Choroid plexus epithelial cell (primary cell): ENCODE data around the gene TRIM59.
A peak's percentile ranks its signal among the peaks of the same experiment; 100 is the strongest.

Experiments used
- DNase-seq: peaks from one replicate; pipeline ENCODE4 v3.0.0-alpha.2; 2010; ENCODE audit warnings: low read depth
- H3K4me3 ChIP-seq: 2 replicates; pipeline ENCODE4 v1.5.1; 2011; ENCODE audit warnings: low read depth, mild to moderate bottlenecking, control low read depth, low read length, moderate library complexity
- CTCF ChIP-seq: conservative IDR thresholded peaks from 2 replicates; pipeline ENCODE4 v1.5.1; 2011; ENCODE audit warnings: low read depth, mild to moderate bottlenecking, control low read depth, inconsistent platforms, low read length, moderate library complexity

TRIM59 gene

GRCh38 chr3:160435747-160436146 is 13.8 kb downstream of the TRIM59 start:
- TF ChIP-seq CTCF, result no peak
- no peak overlapping the region for H3K4me3 ChIP-seq
- no peak for DNase-seq

- TF ChIP-seq CTCF, result no peak
- H3K4me3 ChIP-seq, result no peak overlapping the region
- DNase-seq, result no peak
These were observed 14.5 kb downstream of the TRIM59 start for GRCh38 chr3:160435095-160435494.

GRCh38 chr3:160434071-160434470 is 15.5 kb downstream of the TRIM59 start:
- H3K4me3 ChIP-seq, result no peak overlapping the region
- peak; percentile 53 for DNase-seq
- no peak for TF ChIP-seq CTCF

- H3K4me3 ChIP-seq, result no peak overlapping the region
- TF ChIP-seq CTCF, result no peak
- DNase-seq, result no peak
These were observed 21.7 kb downstream of the TRIM59 start for GRCh38 chr3:160427832-160428424.

GRCh38 chr3:160417311-160417710 is 32.3 kb downstream of the TRIM59 start:
- TF ChIP-seq CTCF, result no peak
- H3K4me3 ChIP-seq, result no peak overlapping the region
- DNase-seq, result no peak

- peak; percentile 82 for TF ChIP-seq CTCF
- H3K4me3 ChIP-seq, result no peak overlapping the region
- DNase-seq, result peak; percentile 92
These were observed 35.9 kb downstream of the TRIM59 start for GRCh38 chr3:160413613-160414248.

- H3K4me3 ChIP-seq, result no peak overlapping the region
- TF ChIP-seq CTCF, result no peak
- DNase-seq, result no peak
These were observed 37.1 kb downstream of the TRIM59 start for GRCh38 chr3:160412477-160412876.
